HepG2 (cell line): ENCODE results near the gene NUDT9. TPM values are rescaled to one million over a fixed set of nuclear protein-coding genes. Genes with fewer than 3 reads are reported as not detected.

Source experiments
- CENPT ChIP-seq: sonication (generic); formaldehyde crosslinking; IDR thresholded peaks from 2 replicates; pipeline ENCODE4 v1.8.0; 2022; ENCODE audit warnings: low read depth, mild to moderate bottlenecking, moderate library complexity, missing genetic modification reagents
- DMTF1 ChIP-seq: sonication (generic); formaldehyde crosslinking; IDR thresholded peaks from 2 replicates; pipeline ENCODE4 v1.4.0; 2020; ENCODE audit warnings: mild to moderate bottlenecking, missing genetic modification reagents
- DRAP1 ChIP-seq: IDR thresholded peaks from 2 replicates; pipeline ENCODE4 v1.6.1; 2016; ENCODE audit warnings: missing genetic modification reagents, missing compliant biosample characterization
- HOXA7 ChIP-seq: sonication (generic); formaldehyde crosslinking; IDR thresholded peaks from 2 replicates; pipeline ENCODE4 v1.8.1; 2022; ENCODE audit warnings: mild to moderate bottlenecking, missing genetic modification reagents, moderate library complexity
- MEF2D ChIP-seq: sonication (generic); formaldehyde crosslinking; IDR thresholded peaks from 2 replicates; pipeline ENCODE4 v1.5.1; 2020; ENCODE audit warnings: mild to moderate bottlenecking, missing genetic modification reagents
- NR2C2 ChIP-seq: sonication (generic); formaldehyde crosslinking; IDR thresholded peaks from 2 replicates; pipeline ENCODE4 v1.4.0; 2020; ENCODE audit warnings: missing genetic modification reagents, mild to moderate bottlenecking, moderate library complexity, borderline replicate concordance
- POGK ChIP-seq: sonication (generic); formaldehyde crosslinking; conservative IDR thresholded peaks from 2 replicates; pipeline ENCODE4 v1.8.0; 2022; ENCODE audit warnings: mild to moderate bottlenecking, moderate library complexity, missing genetic modification reagents
- PRDM4 ChIP-seq: sonication (generic); formaldehyde crosslinking; IDR thresholded peaks from 2 replicates; pipeline ENCODE4 v1.9.0; 2021; ENCODE audit warnings: missing genetic modification reagents, borderline replicate concordance
- THAP7 ChIP-seq: sonication (generic); formaldehyde crosslinking; IDR thresholded peaks from 2 replicates; pipeline ENCODE4 v1.8.1; 2023; ENCODE audit warnings: mild to moderate bottlenecking, missing genetic modification reagents
- ZBTB7A ChIP-seq: sonication (generic); formaldehyde crosslinking; IDR thresholded peaks from 2 replicates; pipeline ENCODE4 v1.8.0; 2022; ENCODE audit warnings: mild to moderate bottlenecking, missing genetic modification reagents
- ZNF12 ChIP-seq: sonication (generic); formaldehyde crosslinking; IDR thresholded peaks from 2 replicates; pipeline ENCODE4 v1.5.0; 2020; ENCODE audit warnings: missing genetic modification reagents
- ZNF207 ChIP-seq: fragments of 450-650 bp; IDR thresholded peaks from 2 replicates; pipeline ENCODE4 v1.6.1; 2016; ENCODE audit warnings: antibody characterized with exemption, borderline replicate concordance
- ZNF235 ChIP-seq: sonication (generic); formaldehyde crosslinking; IDR thresholded peaks from 2 replicates; pipeline ENCODE4 v1.8.1; 2023; ENCODE audit warnings: mild to moderate bottlenecking, missing genetic modification reagents, borderline replicate concordance
- ZNF770 ChIP-seq: sonication (generic); formaldehyde crosslinking; IDR thresholded peaks from 2 replicates; pipeline ENCODE4 v1.5.0; 2020; ENCODE audit warnings: mild to moderate bottlenecking, missing genetic modification reagents
- polyA plus RNA-seq, 8 experiments: library from polyadenylated mRNA; depleted of rRNA in 3 of 8; stranded (reverse) in 7 of 8; unstranded in 1 of 8; fragments of >200 nt; fragmentation: Illumina TruSeq in 4 of 8; extraction: Trizol in 4 of 8; gene quantifications; 2 replicates each; pipeline versions ENCODE4 v1.2.1 to v1.2.3, GENCODE V29; 2011 to 2016; ENCODE audit warnings: low read depth in 4 of 8, missing spikeins in 1 of 8, mixed read lengths in 1 of 8; ENCODE audit not compliant: insufficient read depth in 1 of 8
- total RNA-seq, 5 experiments: library from RNA; depleted of rRNA; stranded (reverse); fragments of >200 nt; fragmentation: Illumina TruSeq; extraction: Trizol; gene quantifications; 2 replicates each; pipeline ENCODE4 v1.2.3, GENCODE V29; 2016; ENCODE audit warnings: low read depth in 1 of 5

NUDT9 gene
- total and polyA plus RNA-seq, 2 of the 13 experiments (the other 11 are each of a cell fraction or from before 2014, with no cell fraction given): 10.4 to 12.3 TPM

GRCh38 chr4:87422104-87423052 lies at the start of gene NUDT9 (continued):
- 0 out of 2 replicates have a peak, but pooled peaks have one; percentile 30 for TF ChIP-seq ZNF12
- TF ChIP-seq DMTF1: no peak
- peak; percentile 83; the same call in 1 of the 2 replicates for TF ChIP-seq CENPT (CRISPR knock-in tag)
- TF ChIP-seq HOXA7 (CRISPR knock-in tag): no peak
- TF ChIP-seq ZBTB7A (CRISPR knock-in tag): no peak; the same call in none of the 2 replicates
- no peak; the same call in 1 of the 2 replicates for TF ChIP-seq PRDM4 (CRISPR knock-in tag)
- TF ChIP-seq NR2C2 (CRISPR knock-in tag): peak; percentile 68; the same call in 1 of the 2 replicates
- TF ChIP-seq ZNF235 (CRISPR knock-in tag): 0 out of 2 replicates have a peak, but pooled peaks have one; percentile 82
- TF ChIP-seq DRAP1: peak; percentile 49; the same call in 1 of the 2 replicates
- TF ChIP-seq POGK (CRISPR knock-in tag): peak; percentile 81
- TF ChIP-seq ZNF207: no peak
- peak; percentile 66; the same call in 1 of the 2 replicates for TF ChIP-seq ZNF770 (CRISPR knock-in tag)
- peak; percentile 36; the same call in 1 of the 2 replicates for TF ChIP-seq THAP7 (CRISPR knock-in tag)
- peak; percentile 45; the same call in 1 of the 2 replicates for TF ChIP-seq MEF2D (CRISPR knock-in tag)
